Right lobe of liver (tissue), 6 donors: ENCODE data around the gene UPF1. TPM values are rescaled to one million over a fixed set of nuclear protein-coding genes. Genes with fewer than 3 reads are reported as not detected.

Experiments
- ATAC-seq, 4 donors: fragments of 200-7000 bp; cut with Tn5 transposase; one replicate each; pipeline ENCODE4 v1.9.1; 2020; ENCODE audit warnings: mild to moderate bottlenecking in 4 of 4, moderate library complexity in 4 of 4
- DNase-seq, 3 donors: peaks; one replicate each; pipeline ENCODE4 v3.0.0-alpha.2; 2020
- H3K27ac ChIP-seq, 3 donors: fragments of 200-600 bp; one replicate each; pipeline ENCODE4 v1.8.0; 2022
- H3K27me3 ChIP-seq, 2 donors: fragments of 200-600 bp; one replicate each; pipeline ENCODE4 v1.8.0; 2022
- H3K36me3 ChIP-seq, 4 donors: fragments of 200-600 bp; sonication (generic) in 1 of 4; one replicate each; pipeline versions ENCODE4 v1.5.1 to v1.8.0; 2017 to 2022; ENCODE audit warnings: control low read depth in 1 of 4
- H3K4me1 ChIP-seq, 4 donors: fragments of 200-600 bp; sonication (generic) in 1 of 4; one replicate each; pipeline versions ENCODE4 v1.5.1 to v1.8.0; 2017 to 2022; ENCODE audit warnings: control low read depth in 1 of 4
- H3K4me3 ChIP-seq, 3 donors: fragments of 200-600 bp; one replicate each; pipeline ENCODE4 v1.8.0; 2022
- H3K9me3 ChIP-seq, 4 donors: fragments of 200-600 bp; sonication (generic) in 1 of 4; one replicate each; pipeline versions ENCODE4 v1.5.1 to v1.8.0; 2017 to 2022; ENCODE audit warnings: control low read depth in 1 of 4
- POLR2A ChIP-seq: fragments of 450-650 bp; IDR thresholded peaks from one replicate; pipeline ENCODE4 v1.6.1; 2017; ENCODE audit warnings: antibody characterized with exemption, mild to moderate bottlenecking
- WGBS: methylation state at CpG from one replicate; pipeline ENCODE4 v1.1.6; 2018; ENCODE audit warnings: low coverage, low lambda C conversion rate; ENCODE audit not compliant: insufficient coverage; ENCODE audit errors: missing lambda C conversion rate; 5-methylcytosine and 5-hydroxymethylcytosine counted together
- intact Hi-C, 2 donors: fragments of 100-400 bp; cut with DNase I; formaldehyde crosslinking; loops; one replicate each; pipeline versions ENCODE4 v1.11.2 to v1.14.1; 2022
- total RNA-seq, 6 experiments: library from RNA; depleted of rRNA in 2 of 6; stranded (reverse); fragments of >200 nt in 2 of 6; fragmentation: NEBNext Ultra II Directional in 3 of 6; extraction: Animal tissue kit (Norgen Biotek cat#: 25700) in 3 of 6; gene quantifications; one replicate each; pipeline versions ENCODE4 v1.1.0 to v1.2.4, GENCODE V29; 2016 to 2023
- TF ChIP-seq, protein P1 (sequence below), 4 donors: fragments of 200-600 bp in 3 of 4; fragments of 450-650 bp in 1 of 4; IDR thresholded peaks; one replicate each; pipeline versions ENCODE4 v1.5.1 to v1.8.0; 2016 to 2022; ENCODE audit warnings: antibody characterized with exemption in 4 of 4, mild to moderate bottlenecking in 2 of 4
- donor health status: DM: no; HTN: yes; CAD: no.
- donor health status: DM: no; HTN: no; CAD: no.
- donor health status: DM: no; HTN: no; CAD: no.
- donor health status: DM: no; HTN: yes; CAD: no.
- donor health status: DM: no; HTN: yes; CAD: no.

UPF1 gene
- total RNA-seq, 6 experiments from 2014 or later, result 34.0 to 61.0 (median 41.3) TPM

DNA sequence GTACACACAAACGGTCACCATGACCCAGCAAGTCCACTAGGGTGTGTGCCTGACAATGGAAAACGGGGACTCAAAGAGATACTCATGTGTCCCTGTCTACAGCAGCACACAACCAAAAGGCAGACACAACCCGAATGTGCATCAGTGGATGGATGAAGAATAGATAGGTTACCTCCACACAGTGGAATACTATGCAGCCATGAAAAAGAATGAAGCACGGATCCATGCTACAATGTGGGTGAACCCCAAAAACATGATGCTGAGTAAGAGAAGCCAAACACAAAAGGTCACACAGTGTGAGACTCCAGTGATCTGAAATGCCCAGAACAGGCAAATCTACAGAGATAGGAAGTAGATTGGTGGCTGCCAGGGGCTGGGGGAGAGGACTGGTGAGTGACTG, 55.2 kb downstream of the UPF1 start:
- no peaks in the 10 kb centered on the region for H3K27me3 ChIP-seq
- no peak for DNase-seq
- TF ChIP-seq POLR2A, result no peak
- TF ChIP-seq, protein P1, sequence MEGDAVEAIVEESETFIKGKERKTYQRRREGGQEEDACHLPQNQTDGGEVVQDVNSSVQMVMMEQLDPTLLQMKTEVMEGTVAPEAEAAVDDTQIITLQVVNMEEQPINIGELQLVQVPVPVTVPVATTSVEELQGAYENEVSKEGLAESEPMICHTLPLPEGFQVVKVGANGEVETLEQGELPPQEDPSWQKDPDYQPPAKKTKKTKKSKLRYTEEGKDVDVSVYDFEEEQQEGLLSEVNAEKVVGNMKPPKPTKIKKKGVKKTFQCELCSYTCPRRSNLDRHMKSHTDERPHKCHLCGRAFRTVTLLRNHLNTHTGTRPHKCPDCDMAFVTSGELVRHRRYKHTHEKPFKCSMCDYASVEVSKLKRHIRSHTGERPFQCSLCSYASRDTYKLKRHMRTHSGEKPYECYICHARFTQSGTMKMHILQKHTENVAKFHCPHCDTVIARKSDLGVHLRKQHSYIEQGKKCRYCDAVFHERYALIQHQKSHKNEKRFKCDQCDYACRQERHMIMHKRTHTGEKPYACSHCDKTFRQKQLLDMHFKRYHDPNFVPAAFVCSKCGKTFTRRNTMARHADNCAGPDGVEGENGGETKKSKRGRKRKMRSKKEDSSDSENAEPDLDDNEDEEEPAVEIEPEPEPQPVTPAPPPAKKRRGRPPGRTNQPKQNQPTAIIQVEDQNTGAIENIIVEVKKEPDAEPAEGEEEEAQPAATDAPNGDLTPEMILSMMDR (IDR thresholded peaks at IDR 0.05), result no peak
- WGBS, result 75% methylated on average over 4 of the region's 4 CpGs
- ATAC-seq, result no peak
- no peaks in the 10 kb centered on the region for H3K4me1 ChIP-seq
- H3K36me3 ChIP-seq, result no peaks in the 10 kb centered on the region
- no peak overlapping the region for H3K27ac ChIP-seq
- no peak overlapping the region for H3K4me3 ChIP-seq
- intact Hi-C loops, result no loop called here
- no peaks in the 10 kb centered on the region for H3K9me3 ChIP-seq

GRCh38 chr19:18889949-18890745, 58.4 kb downstream of the UPF1 start:
- TF ChIP-seq, protein P1 (IDR thresholded peaks at IDR 0.05), result no peak
- no peak for TF ChIP-seq POLR2A
- intact Hi-C loops, result no loop called here
- Histone ChIP-seq H3K9me3 (no peaks in the 10 kb centered on the region), H3K27me3 (peaks cover 0 to 4% of the 10 kb centered on the region in 2 donors), H3K27ac (no peak overlapping the region), H3K4me3 (no peak overlapping the region), H3K36me3 (no peaks in the 10 kb centered on the region), H3K4me1 (no peaks in the 10 kb centered on the region)
- 58% methylated on average over 9 of the region's 10 CpGs for WGBS
- no peak for DNase-seq
- no peak for ATAC-seq

GRCh38 chr19:18893587-18894253, 62.0 kb downstream of the UPF1 start:
- Histone ChIP-seq H3K27me3 (peaks cover 0 to 4% of the 10 kb centered on the region in 2 donors), H3K4me1 (no peaks in the 10 kb centered on the region), H3K9me3 (no peaks in the 10 kb centered on the region), H3K36me3 (no peaks in the 10 kb centered on the region), H3K27ac (no peak overlapping the region), H3K4me3 (no peak overlapping the region)
- WGBS, result 47% methylated on average over 13 of the region's 18 CpGs
- no peak for DNase-seq
- ATAC-seq, result no peak
- intact Hi-C loops, result no loop called here
- TF ChIP-seq, protein P1 (IDR thresholded peaks at IDR 0.05), result no peak
- TF ChIP-seq POLR2A, result no peak

DNA sequence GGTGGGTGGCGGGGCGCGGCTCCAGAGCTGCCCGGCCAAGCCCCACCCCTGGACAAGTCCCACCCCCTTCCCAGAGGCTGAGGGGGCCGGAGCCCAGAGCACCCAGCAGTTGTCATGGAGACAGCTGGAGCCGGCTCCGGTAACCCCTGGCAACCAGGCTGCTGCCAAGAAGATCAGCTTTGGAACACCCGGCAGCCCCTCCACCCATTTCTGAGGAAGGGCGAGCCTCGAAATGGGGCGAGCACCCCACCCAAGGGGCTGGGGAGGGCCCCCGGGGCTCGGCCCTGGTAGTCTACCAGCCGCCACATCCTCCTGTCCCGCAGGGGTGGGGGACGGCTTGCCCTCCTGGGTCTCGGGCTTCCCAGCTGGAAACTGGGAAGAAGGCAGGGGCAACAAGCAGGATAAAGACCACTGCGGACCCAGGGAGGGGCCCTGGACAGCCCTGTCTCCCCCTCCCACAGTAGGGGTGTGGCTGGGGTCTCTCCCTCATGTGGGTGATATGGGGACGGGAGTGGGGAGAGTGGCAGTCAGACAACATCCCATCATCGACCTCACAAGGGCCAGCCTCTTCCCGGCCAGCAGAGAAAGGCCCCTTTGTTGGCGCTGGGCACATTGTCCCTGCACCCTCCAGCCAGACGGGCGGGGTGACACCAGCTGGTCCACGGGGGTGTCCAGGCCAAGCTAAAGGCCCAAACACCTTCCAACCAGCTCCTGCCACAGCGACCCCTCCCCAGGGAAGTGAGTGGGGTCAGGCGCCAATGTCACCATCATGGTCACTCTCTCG, 62.7 kb downstream of the UPF1 start:
- TF ChIP-seq, protein P1 (IDR thresholded peaks at IDR 0.05), result no peak
- no peak for TF ChIP-seq POLR2A
- H3K9me3 ChIP-seq, result no peaks in the 10 kb centered on the region
- ATAC-seq, result no peak

More for the DNA sequence above, 62.7 kb downstream of the UPF1 start:
- H3K36me3 ChIP-seq, result no peaks in the 10 kb centered on the region
- H3K4me1 ChIP-seq, result no peaks in the 10 kb centered on the region
- H3K27ac ChIP-seq, result no peak overlapping the region
- DNase-seq, result no peak
- WGBS, result 3% methylated on average over 10 of the region's 28 CpGs
- intact Hi-C loops, result no loop called here
- H3K4me3 ChIP-seq, result no peak overlapping the region
- H3K27me3 ChIP-seq, result peaks cover 0 to 4% of the 10 kb centered on the region in 2 donors
